ENCODE results near the gene DCDC2C.

DCDC2C gene

GRCh38 chr2:3675687-3676086, 27.7 kb upstream of the DCDC2C start:
- ATAC-seq (ENCODE audit: insufficient read depth, low read depth) (no peak), DNase-seq (no peak)
- no peak overlapping the region for H3K4me3 ChIP-seq (ENCODE audit: low read depth in 1 of 2, low read length in 2 of 2)
- H3K9me3 ChIP-seq (ENCODE audit: insufficient read depth, low read length, severe bottlenecking) = no peaks in the 10 kb centered on the region
- no peaks in the 10 kb centered on the region for H3K79me2 ChIP-seq (ENCODE audit: insufficient read depth, low read length)
- H3K4me2 ChIP-seq (ENCODE audit: insufficient read depth, low read length) = no peak overlapping the region
- TF ChIP-seq EZH2 (IDR thresholded peaks at IDR 0.05; ENCODE audit: borderline replicate concordance, low read depth, low read length, severe bottlenecking) (no peak), CTCF (IDR thresholded peaks at IDR 0.05; ENCODE audit: borderline replicate concordance, extremely low read depth, low read length, poor library complexity, severe bottlenecking) (no peak)
- H2AFZ ChIP-seq (ENCODE audit: low read depth, low read length) = no peak overlapping the region
- H3K4me1 ChIP-seq (ENCODE audit: insufficient read depth, low read length) = no peaks in the 10 kb centered on the region
- no peaks in the 10 kb centered on the region for H3K27me3 ChIP-seq (ENCODE audit: insufficient read depth, low read length, poor library complexity)
- no peaks in the 10 kb centered on the region for H3K36me3 ChIP-seq (ENCODE audit: insufficient read depth, low read length)
- no peak overlapping the region for H3K9ac ChIP-seq (ENCODE audit: low read depth, low read length)
- H3K27ac ChIP-seq (ENCODE audit: low read length) = no peak overlapping the region
- no peaks in the 10 kb centered on the region for H4K20me1 ChIP-seq (ENCODE audit: insufficient read depth, low read length)

DNA sequence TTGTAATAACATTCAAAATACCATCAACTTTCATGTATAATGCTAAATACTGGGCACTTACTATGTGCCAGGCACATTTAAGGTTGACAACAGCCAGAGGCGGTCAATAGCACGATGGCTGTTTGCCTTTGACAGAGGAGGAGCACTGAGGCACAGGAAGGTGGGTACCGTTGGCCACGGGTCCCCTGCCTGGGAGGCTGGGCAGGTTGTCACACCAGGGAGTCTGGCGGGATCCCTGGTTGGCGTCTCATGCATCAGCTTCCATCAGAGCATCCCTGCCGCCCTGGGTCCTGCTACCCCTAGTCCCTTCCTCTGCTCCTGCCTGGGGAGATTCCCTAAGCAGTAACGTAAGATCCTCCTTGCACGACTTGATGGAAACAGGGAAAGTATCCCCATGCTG, 25.9 kb upstream of the DCDC2C start:
- Histone ChIP-seq H2AFZ (ENCODE audit: low read depth, low read length) (no peak overlapping the region), H3K4me1 (ENCODE audit: insufficient read depth, low read length) (no peaks in the 10 kb centered on the region), H3K4me2 (ENCODE audit: insufficient read depth, low read length) (no peak overlapping the region), H3K9ac (ENCODE audit: low read depth, low read length) (no peak overlapping the region), H3K27ac (ENCODE audit: low read length) (no peak overlapping the region), H3K36me3 (ENCODE audit: insufficient read depth, low read length) (no peaks in the 10 kb centered on the region), H3K4me3 (ENCODE audit: low read depth in 1 of 2, low read length in 2 of 2) (no peak overlapping the region), H3K79me2 (ENCODE audit: insufficient read depth, low read length) (no peaks in the 10 kb centered on the region), H4K20me1 (ENCODE audit: insufficient read depth, low read length) (no peaks in the 10 kb centered on the region), H3K9me3 (ENCODE audit: insufficient read depth, low read length, severe bottlenecking) (no peaks in the 10 kb centered on the region), H3K27me3 (ENCODE audit: insufficient read depth, low read length, poor library complexity) (no peaks in the 10 kb centered on the region)
- no peak for ATAC-seq (ENCODE audit: insufficient read depth, low read depth)
- DNase-seq = no peak
- TF ChIP-seq EZH2 (IDR thresholded peaks at IDR 0.05; ENCODE audit: borderline replicate concordance, low read depth, low read length, severe bottlenecking) = no peak
- no peak for TF ChIP-seq CTCF (IDR thresholded peaks at IDR 0.05; ENCODE audit: borderline replicate concordance, extremely low read depth, low read length, poor library complexity, severe bottlenecking)

DNA sequence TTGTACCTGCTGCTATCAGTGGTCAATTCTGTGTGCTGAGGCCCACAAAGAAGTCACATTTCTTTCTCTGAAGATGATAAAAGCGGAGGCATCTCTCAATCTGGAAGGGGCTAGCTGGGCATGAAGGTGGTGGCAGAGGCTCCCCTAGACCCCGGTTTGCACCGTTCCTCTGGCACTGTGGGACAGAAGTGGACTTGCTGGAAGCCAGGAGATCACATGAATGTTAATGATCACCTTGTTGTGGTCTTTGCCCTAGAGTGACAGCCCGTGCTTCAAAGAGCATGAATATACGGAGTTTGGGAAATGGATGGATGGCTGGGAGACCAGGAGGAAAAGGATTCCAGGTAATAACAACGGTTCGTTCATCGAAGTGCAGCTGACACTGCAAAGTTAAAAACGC, 25.2 kb upstream of the DCDC2C start:
- no peaks in the 10 kb centered on the region for H3K9me3 ChIP-seq (ENCODE audit: insufficient read depth, low read length, severe bottlenecking)

More for the DNA sequence above, 25.2 kb upstream of the DCDC2C start:
- H3K4me1 ChIP-seq (ENCODE audit: insufficient read depth, low read length) = no peaks in the 10 kb centered on the region
- no peak overlapping the region for H3K27ac ChIP-seq (ENCODE audit: low read length)
- H3K27me3 ChIP-seq (ENCODE audit: insufficient read depth, low read length, poor library complexity) = no peaks in the 10 kb centered on the region
- H3K79me2 ChIP-seq (ENCODE audit: insufficient read depth, low read length) = no peaks in the 10 kb centered on the region
- TF ChIP-seq CTCF (IDR thresholded peaks at IDR 0.05; ENCODE audit: borderline replicate concordance, extremely low read depth, low read length, poor library complexity, severe bottlenecking) (no peak), EZH2 (IDR thresholded peaks at IDR 0.05; ENCODE audit: borderline replicate concordance, low read depth, low read length, severe bottlenecking) (no peak)
- no peak for DNase-seq
- H3K4me2 ChIP-seq (ENCODE audit: insufficient read depth, low read length) = no peak overlapping the region
- H3K9ac ChIP-seq (ENCODE audit: low read depth, low read length) = no peak overlapping the region
- H3K36me3 ChIP-seq (ENCODE audit: insufficient read depth, low read length) = no peaks in the 10 kb centered on the region
- no peak overlapping the region for H2AFZ ChIP-seq (ENCODE audit: low read depth, low read length)
- ATAC-seq (ENCODE audit: insufficient read depth, low read depth) = no peak
- no peaks in the 10 kb centered on the region for H4K20me1 ChIP-seq (ENCODE audit: insufficient read depth, low read length)
- H3K4me3 ChIP-seq (ENCODE audit: low read depth in 1 of 2, low read length in 2 of 2) = no peak overlapping the region
